Colon (tissue), 2 donors: ENCODE measurements around the gene SYT9.
"Not testable (repeated sequence)": the region's sequence is repeated elsewhere in the genome, so short reads cannot be mapped to it uniquely, and the experiment has no call there.

Experiments
- FAIRE-seq: peaks from 2 replicates; lab custom pipeline; 2012; peaks lifted over from hg19 to GRCh38; lab: Jason Lieb, UNC
- donor health status: control.
- donor health status: control.

The SYT9 gene

GRCh38 chr11:7511401-7511800 lies 259.7 kb downstream of the SYT9 start:
- no peak for FAIRE-seq

GRCh38 chr11:7512525-7513233 lies 261.0 kb downstream of the SYT9 start:
- FAIRE-seq = no peak

- no peak for FAIRE-seq
Measured at GRCh38 chr11:7513234-7514098, 261.8 kb downstream of the SYT9 start, which contains the start of gene PPFIBP2. PPFIBP2 (plus strand) TSS chr11:7513999; CDS start chr11:7549476, 35,477 bp downstream.

GRCh38 chr11:7514099-7514591 lies 262.4 kb downstream of the SYT9 start:
- no peak for FAIRE-seq

- FAIRE-seq = no peak
Measured at GRCh38 chr11:7515447-7515886, 263.8 kb downstream of the SYT9 start.

- no peak for FAIRE-seq
Measured at GRCh38 chr11:7516475-7516874, 264.8 kb downstream of the SYT9 start.

- FAIRE-seq = not testable (repeated sequence)
Measured at GRCh38 chr11:7517743-7518142, 266.0 kb downstream of the SYT9 start.
